SHP77 treated with DMSO at 0.1 percent for 48 hours (cell line): Measurements from ENCODE around the gene SUN3.

Experiments used
- DNase-seq: peaks from one replicate; lab custom pipeline; 2025; lab: John Stamatoyannopoulos, UW

Gene SUN3

GRCh38 chr7:47979145-47979831 is 49.6 kb downstream of the SUN3 start, which contains the start of gene HUS1:
Gene HUS1, minus strand, starts transcription at chr7:47979615. Its CDS starts 96 bp downstream, at chr7:47979519.
- DNase-seq = peak; percentile 79

- no peak for DNase-seq
These were observed 50.1 kb downstream of the SUN3 start for GRCh38 chr7:47978790-47979144.

DNA sequence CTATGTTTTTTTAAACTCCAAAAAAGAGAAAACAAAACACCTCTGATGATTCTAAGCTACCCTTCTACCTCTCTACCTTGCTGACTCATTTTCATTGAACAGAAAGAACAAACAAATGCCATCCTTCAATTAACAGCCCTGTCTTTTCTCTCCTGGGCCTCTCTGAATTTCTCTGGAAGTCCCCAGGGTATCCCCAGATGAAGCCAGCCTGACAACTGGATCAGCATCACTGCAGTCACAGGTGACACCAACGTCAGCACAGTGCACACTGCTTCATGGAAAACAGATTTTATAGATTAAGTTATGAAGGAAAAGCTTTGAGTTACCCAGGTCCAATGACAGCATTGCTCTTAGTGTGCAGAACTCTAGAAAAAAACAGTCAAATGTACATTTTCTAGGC is 55.2 kb downstream of the SUN3 start:
- no peak for DNase-seq

DNA sequence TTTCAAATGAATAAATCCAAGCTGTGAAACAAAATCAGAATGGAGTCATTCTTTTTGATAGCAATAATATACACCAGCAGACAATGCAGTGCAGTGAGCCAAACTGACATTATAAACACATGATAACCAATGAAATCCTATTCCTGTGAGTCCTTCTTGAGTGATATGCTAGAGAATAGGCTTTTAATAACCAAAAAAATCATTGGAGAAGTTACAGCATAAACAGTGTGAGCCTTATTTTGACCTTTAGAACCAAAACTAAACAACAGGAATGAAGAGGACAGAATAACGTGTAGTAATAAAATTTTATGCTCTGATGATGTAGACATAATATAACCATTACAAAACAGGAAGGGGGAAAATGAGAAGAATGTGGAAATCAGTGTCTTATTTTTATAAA is 58.1 kb downstream of the SUN3 start:
- DNase-seq = no peak

GRCh38 chr7:47968847-47969774 is 59.8 kb downstream of the SUN3 start:
- DNase-seq = no peak

DNA sequence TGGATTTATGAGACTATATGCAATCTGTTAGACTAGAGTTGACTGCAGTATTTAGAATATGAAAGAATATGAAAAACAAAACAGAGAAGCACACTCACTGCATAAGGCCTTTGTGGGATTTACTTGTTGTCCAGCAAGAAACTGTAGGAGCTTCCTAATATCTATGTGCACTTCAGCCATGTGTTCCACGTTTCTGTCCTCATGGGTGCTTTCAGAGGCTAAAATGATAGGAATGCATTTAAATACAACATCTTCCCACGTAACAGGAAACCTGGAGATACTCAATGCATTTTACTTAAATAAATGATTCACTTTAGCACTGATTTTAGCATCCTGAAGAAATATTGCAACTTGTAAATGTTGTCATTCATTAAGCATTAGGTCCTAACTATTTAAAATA is 61.2 kb downstream of the SUN3 start:
- DNase-seq = no peak

DNA sequence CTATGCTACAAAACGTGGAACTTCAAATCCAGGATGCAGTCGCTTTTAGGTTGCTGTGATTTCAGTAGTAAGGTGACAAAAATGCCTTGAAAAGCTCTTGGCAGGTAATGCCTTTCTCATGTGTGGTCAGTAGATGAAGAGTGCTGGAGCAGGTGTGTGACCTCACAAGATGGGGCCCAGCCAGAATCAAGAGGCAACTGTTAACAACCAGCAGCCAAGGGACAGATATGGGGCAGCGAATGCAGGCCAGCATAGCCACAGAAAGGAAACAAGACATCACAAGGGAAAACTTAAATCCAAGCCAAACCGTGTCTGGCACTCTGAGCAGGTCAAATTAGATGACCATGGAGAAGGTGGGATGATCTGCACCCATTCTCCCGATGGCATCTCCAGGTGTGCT is 61.8 kb downstream of the SUN3 start:
- no peak for DNase-seq

GRCh38 chr7:47965456-47965855 is 63.5 kb downstream of the SUN3 start:
- no peak for DNase-seq

DNA sequence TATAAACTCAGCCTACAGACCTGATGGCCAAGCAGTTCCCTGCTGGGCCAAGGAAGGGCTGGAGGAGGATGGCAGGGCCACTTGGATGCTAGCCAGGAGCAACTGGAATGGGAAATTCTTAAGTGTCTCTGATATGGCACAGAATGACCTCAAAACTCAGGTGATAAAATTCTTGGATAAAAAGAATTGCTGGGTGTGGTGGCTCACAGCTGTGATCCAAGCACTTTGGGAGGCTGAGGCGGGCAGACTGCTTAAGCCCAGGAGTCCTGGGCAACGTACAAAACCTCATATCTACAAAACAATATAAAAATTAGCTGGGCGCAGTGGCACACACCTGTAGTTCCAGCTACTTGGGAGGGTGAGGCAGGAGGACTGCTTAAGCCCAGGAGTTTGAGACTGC is 66.6 kb downstream of the SUN3 start:
- DNase-seq = no peak

DNA sequence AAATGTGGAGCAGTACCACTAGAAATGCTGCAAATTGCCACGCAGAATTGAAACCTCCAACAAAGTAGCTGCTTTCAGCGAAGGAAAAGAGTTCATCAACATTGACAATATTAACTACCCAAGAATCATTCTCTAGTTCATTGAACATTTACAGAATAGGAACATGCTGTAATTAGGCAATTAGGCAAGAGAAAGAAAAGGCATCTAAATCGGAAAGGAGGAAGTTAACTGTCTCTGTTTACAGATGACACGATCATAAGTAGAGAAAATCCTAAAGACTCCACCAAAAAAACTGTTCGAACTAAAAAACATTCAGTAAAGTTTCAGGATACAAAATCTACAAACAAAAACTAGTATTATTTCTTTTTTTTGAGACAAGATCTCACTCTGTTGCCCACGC is 71.8 kb downstream of the SUN3 start:
- no peak for DNase-seq

DNA sequence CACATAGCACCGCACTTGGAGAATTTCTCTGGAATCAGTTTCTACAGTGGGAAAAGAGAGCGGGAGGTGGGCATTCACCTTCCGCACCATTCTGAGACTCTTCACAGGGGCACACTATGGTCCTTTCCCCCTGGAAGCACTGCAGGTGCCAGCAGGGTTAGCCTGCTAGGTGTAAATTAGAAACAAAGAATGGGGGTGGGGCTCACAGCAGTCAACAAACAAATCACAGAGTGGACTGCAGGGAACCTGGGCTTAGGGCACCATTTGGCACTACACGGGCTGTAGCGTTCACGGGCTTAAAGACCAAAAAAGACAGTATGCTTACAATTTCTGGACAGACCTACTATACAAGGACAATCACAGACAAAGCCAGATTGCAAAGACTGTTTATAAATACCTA is 72.7 kb downstream of the SUN3 start:
- no peak for DNase-seq

DNA sequence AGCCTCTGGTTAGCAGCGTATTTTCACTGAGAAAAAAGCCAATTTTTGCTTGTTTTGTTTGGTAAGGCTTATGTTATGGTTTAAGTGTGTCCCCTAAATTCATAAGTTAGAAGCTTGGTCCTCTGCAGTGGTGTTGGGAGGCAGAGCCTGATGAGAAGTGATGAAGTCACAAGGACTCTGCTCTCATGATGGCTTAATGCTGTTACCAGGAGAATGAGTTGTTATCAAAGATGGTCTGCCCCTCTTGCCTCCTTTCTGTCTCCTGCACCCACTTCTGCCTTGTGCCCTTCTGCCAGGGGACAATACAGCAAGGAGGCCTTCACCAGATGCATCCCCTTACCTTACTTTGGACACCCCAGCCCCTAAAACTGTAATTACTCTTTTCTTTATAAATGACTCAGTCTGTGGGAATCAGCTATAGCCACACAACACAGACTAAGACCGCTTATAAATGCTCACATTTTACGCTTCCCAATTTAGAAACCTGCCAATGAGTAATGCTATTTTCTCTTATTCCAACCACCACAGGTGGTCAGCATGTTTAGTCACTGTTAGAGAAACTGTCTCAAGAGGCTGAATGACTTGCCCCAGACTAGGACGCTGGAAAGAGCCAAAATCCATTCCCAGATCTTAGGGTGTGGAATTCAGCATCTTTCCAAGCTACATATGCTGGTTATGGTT is 74.5 kb downstream of the SUN3 start:
- DNase-seq = no peak

DNA sequence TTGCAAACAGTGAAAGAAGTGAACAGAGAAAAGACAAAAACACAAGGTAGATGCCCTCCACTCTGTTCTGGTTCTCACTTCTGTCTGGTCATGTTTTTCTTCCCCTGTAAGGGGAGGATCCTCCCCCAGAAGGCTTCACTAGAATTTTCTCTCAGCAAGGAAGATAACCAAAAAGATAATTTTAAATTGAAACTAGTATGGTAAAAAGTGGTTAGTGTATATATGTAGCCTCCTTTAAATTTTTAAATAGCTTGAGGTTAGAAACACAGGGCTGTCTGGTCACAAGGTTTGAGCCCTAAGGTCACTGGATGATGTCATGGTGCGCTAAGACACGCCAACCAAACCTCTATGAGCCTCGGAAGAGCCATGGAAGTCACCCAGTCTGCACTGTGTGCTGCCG is 75.1 kb downstream of the SUN3 start:
- no peak for DNase-seq

GRCh38 chr7:47952224-47952623 is 76.7 kb downstream of the SUN3 start:
- DNase-seq = no peak

DNA sequence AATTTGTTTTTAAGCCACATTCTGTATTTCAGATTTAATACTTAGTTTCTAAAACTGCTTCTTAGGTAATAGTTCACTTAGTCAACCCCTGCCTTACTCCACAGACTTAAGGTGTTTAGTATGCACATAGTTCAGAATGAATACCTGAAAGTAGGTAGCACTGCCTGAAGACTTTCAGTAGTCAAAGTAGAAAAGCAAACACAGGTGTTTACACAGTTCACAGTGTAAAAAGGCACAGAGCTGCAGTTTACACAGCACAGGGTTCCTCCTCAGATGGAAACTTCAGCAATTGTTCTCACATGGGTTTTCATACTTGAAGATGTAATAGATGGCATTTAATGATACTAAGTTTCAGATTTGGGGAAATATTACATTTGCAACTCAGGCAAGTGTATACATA is 77.5 kb downstream of the SUN3 start:
- DNase-seq = no peak

DNA sequence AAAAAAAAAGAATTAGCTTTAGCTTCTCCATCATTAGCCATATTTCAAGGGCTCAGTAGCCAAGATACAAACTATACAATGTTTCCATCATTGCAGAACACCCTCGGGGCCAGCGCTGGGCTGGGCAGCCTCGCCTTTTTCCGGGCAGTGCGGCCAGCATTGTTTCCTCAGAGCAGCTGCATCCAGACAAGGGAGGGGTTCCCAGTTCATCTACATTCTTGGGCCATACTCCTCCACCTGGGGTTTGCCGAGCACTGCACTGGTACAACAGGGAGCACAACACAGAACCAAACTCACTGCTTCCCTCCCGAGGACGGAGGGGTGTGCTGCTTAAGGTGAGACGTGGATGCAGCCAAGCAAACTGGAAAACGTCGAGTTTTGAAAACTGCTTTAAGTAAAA is 78.2 kb downstream of the SUN3 start:
- DNase-seq = no peak

DNA sequence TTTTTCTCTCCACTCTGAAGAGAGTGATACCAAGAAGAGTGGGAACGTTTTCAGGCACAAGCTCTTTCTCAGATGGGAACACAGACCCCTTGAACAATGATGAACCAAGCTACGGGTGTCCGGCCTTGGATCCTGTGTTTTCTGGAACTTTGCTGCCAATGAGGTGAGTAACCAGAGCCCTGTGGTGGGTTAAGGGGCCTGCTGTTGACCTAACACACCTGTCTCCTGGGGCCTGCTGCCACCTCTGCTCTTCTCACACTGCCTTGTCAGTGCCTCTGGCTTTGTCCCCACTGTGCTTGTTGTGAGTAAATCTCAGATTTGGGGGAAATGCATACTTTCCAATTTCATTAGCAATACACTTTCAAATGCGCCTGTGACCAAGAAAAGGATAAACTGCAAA is 79.2 kb downstream of the SUN3 start:
- no peak for DNase-seq

- no peak for DNase-seq
These were observed 80.6 kb downstream of the SUN3 start, which contains the start of gene PKD1L1 for GRCh38 chr7:47948141-47948790. Gene PKD1L1, minus strand, starts transcription at chr7:47948466. Its CDS starts 26 bp downstream, at chr7:47948440.

- no peak for DNase-seq
These were observed 81.6 kb downstream of the SUN3 start for GRCh38 chr7:47947355-47947749.

GRCh38 chr7:47946581-47947354 is 82.1 kb downstream of the SUN3 start:
- no peak for DNase-seq

DNA sequence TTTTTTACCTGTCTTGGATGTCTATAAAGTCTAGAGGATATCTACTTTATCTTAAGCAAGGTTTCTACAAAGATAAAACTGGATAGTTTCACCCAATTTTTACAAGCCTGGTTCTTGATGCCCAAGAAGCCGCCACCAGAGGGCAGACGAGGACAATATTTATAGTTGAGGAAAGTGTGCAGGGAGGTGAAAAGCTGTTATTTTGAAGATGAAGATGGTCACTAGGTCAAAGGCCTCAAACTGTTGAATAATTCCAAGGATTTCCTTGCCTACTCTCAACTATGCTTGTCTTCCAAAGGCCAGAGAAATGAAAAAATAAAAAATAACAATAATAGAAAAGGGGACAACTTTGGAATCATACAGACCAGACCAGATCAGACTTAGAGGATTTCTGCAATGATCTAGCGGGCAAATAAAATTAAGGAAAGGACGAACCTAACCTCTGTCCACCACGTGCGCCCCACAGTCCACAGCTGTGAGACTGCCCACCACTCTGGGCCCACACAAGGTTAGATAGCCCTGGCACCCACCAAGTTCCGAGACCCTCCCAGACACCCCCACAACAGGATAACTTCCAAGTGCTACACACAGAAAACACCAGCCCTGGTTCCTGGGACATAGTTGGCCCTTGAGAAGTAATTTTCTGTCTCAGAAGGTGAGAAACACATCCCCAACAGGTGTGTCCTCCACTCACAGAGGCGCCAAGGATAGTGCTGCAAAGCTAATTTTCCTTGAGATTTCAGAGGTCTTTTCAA is 83.5 kb downstream of the SUN3 start:
- DNase-seq = peak; percentile 38
